ENCODE measurements around the gene TMEM183A. TPM values are rescaled to one million over a fixed set of nuclear protein-coding genes. Genes with fewer than 3 reads are reported as not detected.

The TMEM183A gene
- total and polyA plus RNA-seq, 10 of the 15 experiments (the other 5 are each of a cell fraction or from before 2014, with no cell fraction given): 12.3 to 103 (median 66.3) TPM

- TF ChIP-seq, protein P1, sequence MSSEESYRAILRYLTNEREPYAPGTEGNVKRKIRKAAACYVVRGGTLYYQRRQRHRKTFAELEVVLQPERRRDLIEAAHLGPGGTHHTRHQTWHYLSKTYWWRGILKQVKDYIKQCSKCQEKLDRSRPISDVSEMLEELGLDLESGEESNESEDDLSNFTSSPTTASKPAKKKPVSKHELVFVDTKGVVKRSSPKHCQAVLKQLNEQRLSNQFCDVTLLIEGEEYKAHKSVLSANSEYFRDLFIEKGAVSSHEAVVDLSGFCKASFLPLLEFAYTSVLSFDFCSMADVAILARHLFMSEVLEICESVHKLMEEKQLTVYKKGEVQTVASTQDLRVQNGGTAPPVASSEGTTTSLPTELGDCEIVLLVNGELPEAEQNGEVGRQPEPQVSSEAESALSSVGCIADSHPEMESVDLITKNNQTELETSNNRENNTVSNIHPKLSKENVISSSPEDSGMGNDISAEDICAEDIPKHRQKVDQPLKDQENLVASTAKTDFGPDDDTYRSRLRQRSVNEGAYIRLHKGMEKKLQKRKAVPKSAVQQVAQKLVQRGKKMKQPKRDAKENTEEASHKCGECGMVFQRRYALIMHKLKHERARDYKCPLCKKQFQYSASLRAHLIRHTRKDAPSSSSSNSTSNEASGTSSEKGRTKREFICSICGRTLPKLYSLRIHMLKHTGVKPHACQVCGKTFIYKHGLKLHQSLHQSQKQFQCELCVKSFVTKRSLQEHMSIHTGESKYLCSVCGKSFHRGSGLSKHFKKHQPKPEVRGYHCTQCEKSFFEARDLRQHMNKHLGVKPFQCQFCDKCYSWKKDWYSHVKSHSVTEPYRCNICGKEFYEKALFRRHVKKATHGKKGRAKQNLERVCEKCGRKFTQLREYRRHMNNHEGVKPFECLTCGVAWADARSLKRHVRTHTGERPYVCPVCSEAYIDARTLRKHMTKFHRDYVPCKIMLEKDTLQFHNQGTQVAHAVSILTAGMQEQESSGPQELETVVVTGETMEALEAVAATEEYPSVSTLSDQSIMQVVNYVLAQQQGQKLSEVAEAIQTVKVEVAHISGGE (CRISPR knock-in tag; IDR thresholded peaks at IDR 0.05): no peak
- TF ChIP-seq PRDM15 (CRISPR knock-in tag; IDR thresholded peaks at IDR 0.05): no peak
- TF ChIP-seq, protein P2, sequence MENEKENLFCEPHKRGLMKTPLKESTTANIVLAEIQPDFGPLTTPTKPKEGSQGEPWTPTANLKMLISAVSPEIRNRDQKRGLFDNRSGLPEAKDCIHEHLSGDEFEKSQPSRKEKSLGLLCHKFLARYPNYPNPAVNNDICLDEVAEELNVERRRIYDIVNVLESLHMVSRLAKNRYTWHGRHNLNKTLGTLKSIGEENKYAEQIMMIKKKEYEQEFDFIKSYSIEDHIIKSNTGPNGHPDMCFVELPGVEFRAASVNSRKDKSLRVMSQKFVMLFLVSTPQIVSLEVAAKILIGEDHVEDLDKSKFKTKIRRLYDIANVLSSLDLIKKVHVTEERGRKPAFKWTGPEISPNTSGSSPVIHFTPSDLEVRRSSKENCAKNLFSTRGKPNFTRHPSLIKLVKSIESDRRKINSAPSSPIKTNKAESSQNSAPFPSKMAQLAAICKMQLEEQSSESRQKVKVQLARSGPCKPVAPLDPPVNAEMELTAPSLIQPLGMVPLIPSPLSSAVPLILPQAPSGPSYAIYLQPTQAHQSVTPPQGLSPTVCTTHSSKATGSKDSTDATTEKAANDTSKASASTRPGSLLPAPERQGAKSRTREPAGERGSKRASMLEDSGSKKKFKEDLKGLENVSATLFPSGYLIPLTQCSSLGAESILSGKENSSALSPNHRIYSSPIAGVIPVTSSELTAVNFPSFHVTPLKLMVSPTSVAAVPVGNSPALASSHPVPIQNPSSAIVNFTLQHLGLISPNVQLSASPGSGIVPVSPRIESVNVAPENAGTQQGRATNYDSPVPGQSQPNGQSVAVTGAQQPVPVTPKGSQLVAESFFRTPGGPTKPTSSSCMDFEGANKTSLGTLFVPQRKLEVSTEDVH (IDR thresholded peaks at IDR 0.05; ENCODE audit: low read depth, partially characterized antibody): no peak
- peak; percentile 69 for TF ChIP-seq SMC3 (IDR thresholded peaks at IDR 0.05; ENCODE audit: borderline replicate concordance, low read length)
- no peak for TF ChIP-seq ZSCAN29 (IDR thresholded peaks at IDR 0.05)
- TF ChIP-seq NR2F1 (conservative IDR thresholded peaks at IDR 0.05): no peak
- TF ChIP-seq IKZF2 (IDR thresholded peaks at IDR 0.05): no peak
- TF ChIP-seq RAD21 (IDR thresholded peaks at IDR 0.05; ENCODE audit: insufficient read depth, low read depth, low read length): peak; percentile 79
- TF ChIP-seq SREBF1 (IDR thresholded peaks at IDR 0.05; ENCODE audit: low read length): no peak
- TF ChIP-seq SPI1 (IDR thresholded peaks at IDR 0.05; ENCODE audit: borderline replicate concordance, insufficient read depth, low read depth, low read length): no peak
- no peak for TF ChIP-seq MYB (IDR thresholded peaks at IDR 0.05; ENCODE audit: borderline replicate concordance, low read depth, low read length)
Measured at GRCh38 chr1:203038891-203039608, 31.9 kb downstream of the TMEM183A start (continued).

Measured in GM12878 (cell line).